Mucosa of stomach (tissue), 1 donor: ENCODE data around the gene KLHDC8B.

Source experiments
- H3K27me3 ChIP-seq: one replicate; pipeline ENCODE4 v1.7.0; 2013; ENCODE audit warnings: mild to moderate bottlenecking, low read length; ENCODE audit not compliant: control insufficient read depth, insufficient read depth
- H3K36me3 ChIP-seq: one replicate; pipeline ENCODE4 v1.7.0; 2013; ENCODE audit warnings: low read length; ENCODE audit not compliant: control insufficient read depth, insufficient read depth
- H3K4me1 ChIP-seq: one replicate; pipeline ENCODE4 v1.7.0; 2013; ENCODE audit warnings: mild to moderate bottlenecking, low read length; ENCODE audit not compliant: control insufficient read depth, insufficient read depth
- H3K4me3 ChIP-seq: one replicate; pipeline ENCODE4 v1.7.0; 2013; ENCODE audit warnings: low read length
- H3K9ac ChIP-seq: one replicate; pipeline ENCODE4 v1.7.0; 2013; ENCODE audit warnings: mild to moderate bottlenecking, low read length, moderate library complexity
- H3K9me3 ChIP-seq: one replicate; pipeline ENCODE4 v1.7.0; 2013; ENCODE audit warnings: mild to moderate bottlenecking, low read length, moderate library complexity; ENCODE audit not compliant: control insufficient read depth
- donor health status: Pancreatic carcinoma.

Gene KLHDC8B

GRCh38 chr3:49133226-49133951 lies 38.0 kb upstream of the KLHDC8B start:
- H3K4me1 ChIP-seq = peaks cover 18% of the 10 kb centered on the region
- peaks cover 9% of the 10 kb centered on the region for H3K27me3 ChIP-seq
- H3K9ac ChIP-seq = peak overlapping the region; percentile 63
- H3K4me3 ChIP-seq = peak overlapping the region; percentile 44
- no peaks in the 10 kb centered on the region for H3K36me3 ChIP-seq
- no peaks in the 10 kb centered on the region for H3K9me3 ChIP-seq

GRCh38 chr3:49134471-49135265 lies 36.7 kb upstream of the KLHDC8B start:
- peaks cover 18% of the 10 kb centered on the region for H3K4me1 ChIP-seq
- H3K36me3 ChIP-seq = no peaks in the 10 kb centered on the region
- no peak overlapping the region for H3K4me3 ChIP-seq
- H3K9me3 ChIP-seq = no peaks in the 10 kb centered on the region
- no peak overlapping the region for H3K9ac ChIP-seq
- H3K27me3 ChIP-seq = peaks cover 9% of the 10 kb centered on the region

- Histone ChIP-seq H3K9ac (no peak overlapping the region), H3K9me3 (no peaks in the 10 kb centered on the region), H3K4me1 (peaks cover 18% of the 10 kb centered on the region)
Measured at GRCh38 chr3:49135499-49135898, 35.9 kb upstream of the KLHDC8B start.

GRCh38 chr3:49140080-49140479 lies 31.3 kb upstream of the KLHDC8B start:
- Histone ChIP-seq H3K4me1 (no peaks in the 10 kb centered on the region), H3K27me3 (peaks cover 13% of the 10 kb centered on the region), H3K9me3 (no peaks in the 10 kb centered on the region), H3K4me3 (no peak overlapping the region), H3K36me3 (no peaks in the 10 kb centered on the region), H3K9ac (no peak overlapping the region)

More at GRCh38 chr3:49135499-49135898, 35.9 kb upstream of the KLHDC8B start:
- no peak overlapping the region for H3K4me3 ChIP-seq
- H3K36me3 ChIP-seq = no peaks in the 10 kb centered on the region
- peaks cover 9% of the 10 kb centered on the region for H3K27me3 ChIP-seq

GRCh38 chr3:49148159-49148558 lies 23.2 kb upstream of the KLHDC8B start:
- H3K9me3 ChIP-seq = no peaks in the 10 kb centered on the region
- peaks cover 4% of the 10 kb centered on the region for H3K27me3 ChIP-seq
- H3K4me3 ChIP-seq = no peak overlapping the region
- no peaks in the 10 kb centered on the region for H3K4me1 ChIP-seq
- H3K9ac ChIP-seq = no peak overlapping the region
- H3K36me3 ChIP-seq = no peaks in the 10 kb centered on the region

- Histone ChIP-seq H3K9me3 (no peaks in the 10 kb centered on the region), H3K36me3 (no peaks in the 10 kb centered on the region), H3K9ac (no peak overlapping the region)
Measured at GRCh38 chr3:49151610-49152009, 19.8 kb upstream of the KLHDC8B start.

GRCh38 chr3:49153349-49153912 lies 18.0 kb upstream of the KLHDC8B start:
- Histone ChIP-seq H3K4me1 (no peaks in the 10 kb centered on the region), H3K9ac (no peak overlapping the region), H3K36me3 (no peaks in the 10 kb centered on the region), H3K4me3 (no peak overlapping the region), H3K27me3 (no peaks in the 10 kb centered on the region), H3K9me3 (no peaks in the 10 kb centered on the region)

More at GRCh38 chr3:49151610-49152009, 19.8 kb upstream of the KLHDC8B start:
- no peaks in the 10 kb centered on the region for H3K27me3 ChIP-seq
- H3K4me3 ChIP-seq = no peak overlapping the region
- H3K4me1 ChIP-seq = no peaks in the 10 kb centered on the region

- Histone ChIP-seq H3K4me3 (no peak overlapping the region), H3K9ac (no peak overlapping the region), H3K4me1 (no peaks in the 10 kb centered on the region), H3K36me3 (no peaks in the 10 kb centered on the region), H3K27me3 (no peaks in the 10 kb centered on the region), H3K9me3 (no peaks in the 10 kb centered on the region)
Measured at GRCh38 chr3:49157289-49157688, 14.1 kb upstream of the KLHDC8B start.

- Histone ChIP-seq H3K4me1 (no peaks in the 10 kb centered on the region), H3K9me3 (no peaks in the 10 kb centered on the region), H3K4me3 (no peak overlapping the region), H3K27me3 (no peaks in the 10 kb centered on the region), H3K9ac (no peak overlapping the region), H3K36me3 (peaks cover 4% of the 10 kb centered on the region)
Measured at GRCh38 chr3:49158103-49158709, 13.2 kb upstream of the KLHDC8B start.

GRCh38 chr3:49158792-49159191 lies 12.6 kb upstream of the KLHDC8B start:
- H3K9me3 ChIP-seq = no peaks in the 10 kb centered on the region
- no peak overlapping the region for H3K9ac ChIP-seq
- no peaks in the 10 kb centered on the region for H3K27me3 ChIP-seq
- H3K4me1 ChIP-seq = no peaks in the 10 kb centered on the region
- H3K36me3 ChIP-seq = peaks cover 10% of the 10 kb centered on the region
- H3K4me3 ChIP-seq = no peak overlapping the region

GRCh38 chr3:49161197-49161596 lies 10.2 kb upstream of the KLHDC8B start:
- H3K9ac ChIP-seq = no peak overlapping the region
- peaks cover under 1% of the 10 kb centered on the region for H3K9me3 ChIP-seq
- H3K4me1 ChIP-seq = peaks cover 10% of the 10 kb centered on the region
- H3K36me3 ChIP-seq = peaks cover 14% of the 10 kb centered on the region
- no peak overlapping the region for H3K4me3 ChIP-seq
- H3K27me3 ChIP-seq = no peaks in the 10 kb centered on the region
